K562 (cell line): ENCODE data around the gene RANGAP1. TPM values are rescaled to one million over a fixed set of nuclear protein-coding genes. Genes with fewer than 3 reads are reported as not detected.

Experiments
- DACH1 ChIP-seq: fragments of 450-650 bp; IDR thresholded peaks from 2 replicates; pipeline ENCODE4 v1.6.1; 2018; ENCODE audit not compliant: partially characterized antibody
- ELK3 ChIP-seq: fragments of 450-650 bp; formaldehyde crosslinking; IDR thresholded peaks from 2 replicates; pipeline ENCODE4 v1.4.0; 2020; ENCODE audit warnings: mild to moderate bottlenecking
- MLLT1 ChIP-seq, 2 experiments: fragments of 450-650 bp; IDR thresholded peaks; 2 replicates each; pipeline ENCODE4 v1.6.1; 2016
- NCOR1 ChIP-seq: fragments of 450-650 bp; IDR thresholded peaks from 2 replicates; pipeline ENCODE4 v1.6.1; 2016; ENCODE audit warnings: mild to moderate bottlenecking, moderate library complexity
- NEUROD1 ChIP-seq: fragments of 150-350 bp; IDR thresholded peaks from 2 replicates; pipeline ENCODE4 v1.6.1; 2014; ENCODE audit warnings: borderline replicate concordance, low read length, low read depth; ENCODE audit not compliant: partially characterized antibody
- PHF8 ChIP-seq: fragments of 200-600 bp; sonication (generic); IDR thresholded peaks from 2 replicates; pipeline ENCODE4 v1.6.1; 2012; ENCODE audit warnings: mixed run types, mild to moderate bottlenecking, inconsistent platforms, low read length, moderate library complexity, borderline replicate concordance
- PURB ChIP-seq: sonication (generic); formaldehyde crosslinking; IDR thresholded peaks from 2 replicates; pipeline ENCODE4 v1.9.0; 2021; ENCODE audit warnings: low read depth, mild to moderate bottlenecking, missing genetic modification reagents
- RAD51 ChIP-seq: fragments of 450-650 bp; IDR thresholded peaks from 2 replicates; pipeline ENCODE4 v1.7.1; 2016; ENCODE audit warnings: low read depth, mild to moderate bottlenecking, borderline replicate concordance
- RBBP5 ChIP-seq: fragments of 200-600 bp; sonication (generic); IDR thresholded peaks from 2 replicates; pipeline ENCODE4 v1.6.1; 2012; ENCODE audit warnings: borderline replicate concordance, mild to moderate bottlenecking, low read length, control low read depth, inconsistent platforms; ENCODE audit not compliant: insufficient read depth, poor library complexity, severe bottlenecking
- RNF2 ChIP-seq: sonication (generic); IDR thresholded peaks from 2 replicates; pipeline ENCODE4 v1.6.1; 2016
- TAF1 ChIP-seq: IDR thresholded peaks from 2 replicates; pipeline ENCODE4 v1.6.1; 2011; ENCODE audit warnings: mild to moderate bottlenecking, low read length, moderate library complexity; ENCODE audit not compliant: insufficient read depth, control insufficient read depth, severe bottlenecking; ENCODE audit errors: extremely low read depth
- TFAM ChIP-seq: fragments of 250-450 bp; sonication (Bioruptor Pico); conservative IDR thresholded peaks from 2 replicates; pipeline ENCODE4 v1.5.0; 2021; ENCODE audit warnings: mild to moderate bottlenecking, moderate library complexity
- TFAP4 ChIP-seq: sonication (generic); formaldehyde crosslinking; IDR thresholded peaks from 2 replicates; pipeline ENCODE4 v1.8.0; 2022; ENCODE audit warnings: missing genetic modification reagents, mild to moderate bottlenecking, moderate library complexity, borderline replicate concordance
- TRIM24 ChIP-seq, 2 experiments: fragments of 450-650 bp; IDR thresholded peaks; 2 replicates each; pipeline ENCODE4 v1.6.1; 2016
- UBTF ChIP-seq, 2 experiments: IDR thresholded peaks; 2 replicates each; pipeline ENCODE4 v1.6.1; 2012; ENCODE audit warnings: improper control_type of control experiment in 2 of 2, low read depth in 2 of 2, low read length in 2 of 2, borderline replicate concordance in 1 of 2
- ZNF23 ChIP-seq: fragments of 250-450 bp; sonication (Bioruptor Pico); IDR thresholded peaks from 2 replicates; pipeline ENCODE4 v1.4.0; 2020; ENCODE audit warnings: mild to moderate bottlenecking
- ZNF280A ChIP-seq: fragments of 450-650 bp; IDR thresholded peaks from 2 replicates; pipeline ENCODE4 v1.6.1; 2018; ENCODE audit warnings: mild to moderate bottlenecking, low read depth; ENCODE audit not compliant: partially characterized antibody
- ZNF316 ChIP-seq: fragments of 450-650 bp; IDR thresholded peaks from 2 replicates; pipeline ENCODE4 v1.6.1; 2016
- ZNF444 ChIP-seq: fragments of 250-450 bp; sonication (Bioruptor Pico); IDR thresholded peaks from 2 replicates; pipeline ENCODE4 v1.4.0; 2020; ENCODE audit warnings: mild to moderate bottlenecking, moderate library complexity
- polyA plus RNA-seq, 8 experiments: library from polyadenylated mRNA; depleted of rRNA in 4 of 8; stranded (reverse) in 5 of 8; unstranded in 3 of 8; fragments of >200 nt; fragmentation: Nextera tagmentation in 2 of 8; fragmentation: Illumina TruSeq in 1 of 8; extraction: Ambion mirVana in 2 of 8; extraction: Trizol in 1 of 8; gene quantifications; 2 replicates each; pipeline versions ENCODE4 v1.2.1 to v1.2.3, GENCODE V29; 2011 to 2014; ENCODE audit warnings: inconsistent platforms in 1 of 8, missing spikeins in 1 of 8
- total RNA-seq, 7 experiments: library from RNA; depleted of rRNA in 6 of 7; stranded (reverse); fragments of >200 nt in 6 of 7; fragmentation: Illumina TruSeq in 2 of 7; extraction: Trizol in 2 of 7; gene quantifications; 2 replicates each; pipeline versions ENCODE4 v1.2.1 to v1.2.3, GENCODE V29; 2011 to 2021; ENCODE audit warnings: low replicate concordance in 1 of 7

The RANGAP1 gene
- total and polyA plus RNA-seq, 9 of the 15 experiments (the other 6 are each of a cell fraction or from before 2014, with no cell fraction given) = 2.1 to 104 (median 50.6) TPM

GRCh38 chr22:41301085-41302020 lies 15.4 kb upstream of the RANGAP1 start, which contains the start of gene ZC3H7B (continued):
- TF ChIP-seq PURB = no peak
- no peak for TF ChIP-seq ZNF316
- no peak for TF ChIP-seq NCOR1
- peak; percentile 75 for TF ChIP-seq RBBP5
- peak; percentile 64 for TF ChIP-seq TFAP4 (CRISPR knock-in tag)
- no peak for TF ChIP-seq ELK3
- no peak for TF ChIP-seq ZNF23 (CRISPR knock-in tag)
- TF ChIP-seq DACH1 = peak; percentile 14
- peak; percentile 69 to 95; a peak in 2 of 4 replicates for TF ChIP-seq UBTF (IDR thresholded peaks at IDR 0.05; ENCODE audit: borderline replicate concordance in 1 of 2, low read depth in 2 of 2, low read length in 2 of 2)
- TF ChIP-seq NEUROD1 = peak; percentile 69
- peak; percentile 31; the same call in 1 of the 2 replicates for TF ChIP-seq RNF2
- no peak for TF ChIP-seq RAD51
- TF ChIP-seq PHF8 = peak; percentile 42; the same call in 1 of the 2 replicates
- TF ChIP-seq MLLT1 (IDR thresholded peaks at IDR 0.05) = peak in 1 of 2 experiments; percentile 23; a peak in 1 of 4 replicates
- TF ChIP-seq TFAM (CRISPR knock-in tag) = no peak
- TF ChIP-seq TAF1 = peak; percentile 82
- TF ChIP-seq ZNF444 (CRISPR knock-in tag) = no peak
- no peak for TF ChIP-seq ZNF280A
- no peak for TF ChIP-seq TRIM24 (IDR thresholded peaks at IDR 0.05)
